Muscle of back (tissue), 11 donors: ENCODE measurements around the gene SGCD. TPM values are rescaled to one million over a fixed set of nuclear protein-coding genes. Genes with fewer than 3 reads are reported as not detected.
A peak's percentile ranks its signal among the peaks of the same experiment; 100 is the strongest.
"Not testable (repeated sequence)": the region's sequence is repeated elsewhere in the genome, so short reads cannot be mapped to it uniquely, and the experiment has no call there.

Experiments
- DNase-seq, 3 donors: peaks; one replicate each; pipeline versions ENCODE4 v3.0.0 to v3.0.0-alpha.2; 2013
- polyA plus RNA-seq, 10 donors: library from polyadenylated mRNA; unstranded; fragments of 120-200 nt; gene quantifications; one replicate each; pipeline ENCODE4 v1.2.1, GENCODE V29; 2013; ENCODE audit not compliant: insufficient read length in 10 of 10

The SGCD gene
- polyA plus RNA-seq, 10 donors: 77.3 to 113 (median 84.3) TPM

DNA sequence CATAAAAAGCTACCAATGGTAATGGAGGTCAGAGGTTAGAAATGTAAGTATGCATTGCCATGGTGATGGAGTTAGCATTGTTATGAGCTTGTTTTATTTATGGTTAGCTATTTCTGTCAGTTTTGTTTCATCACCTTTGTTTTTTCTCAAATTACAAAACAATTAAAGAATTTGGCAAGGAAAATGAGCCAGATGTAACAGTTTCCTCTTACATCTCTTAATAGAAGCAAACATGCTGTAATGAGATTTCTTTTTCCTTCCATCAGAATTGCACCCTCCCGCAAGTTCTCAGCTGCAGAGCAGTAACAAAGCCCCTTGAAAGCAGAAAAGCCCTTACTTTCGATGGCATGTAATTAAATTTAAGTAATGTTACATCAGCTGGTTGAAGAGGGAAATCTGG is 233.0 kb downstream of the SGCD start:
- peak in 1 of 3 donors; percentile 30 for DNase-seq

DNA sequence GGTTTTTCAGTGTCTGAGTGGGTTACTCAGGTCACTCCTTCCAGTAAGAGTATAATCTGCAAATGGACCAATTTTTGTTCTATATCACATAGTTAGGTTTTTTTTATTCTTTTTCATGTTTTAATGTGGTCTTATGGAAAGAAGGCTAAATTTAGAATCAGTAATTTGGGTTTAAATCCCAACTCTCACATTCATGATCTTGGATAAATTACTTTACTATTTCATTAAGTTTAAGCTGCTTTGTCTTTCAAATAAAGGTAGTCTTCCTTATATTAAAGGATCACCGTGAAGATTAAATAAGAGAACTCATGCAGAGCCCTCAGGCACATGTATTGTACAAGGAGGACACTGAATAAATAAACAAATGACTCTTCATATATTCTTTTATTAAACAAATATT is 234.7 kb downstream of the SGCD start:
- DNase-seq: no peak

DNA sequence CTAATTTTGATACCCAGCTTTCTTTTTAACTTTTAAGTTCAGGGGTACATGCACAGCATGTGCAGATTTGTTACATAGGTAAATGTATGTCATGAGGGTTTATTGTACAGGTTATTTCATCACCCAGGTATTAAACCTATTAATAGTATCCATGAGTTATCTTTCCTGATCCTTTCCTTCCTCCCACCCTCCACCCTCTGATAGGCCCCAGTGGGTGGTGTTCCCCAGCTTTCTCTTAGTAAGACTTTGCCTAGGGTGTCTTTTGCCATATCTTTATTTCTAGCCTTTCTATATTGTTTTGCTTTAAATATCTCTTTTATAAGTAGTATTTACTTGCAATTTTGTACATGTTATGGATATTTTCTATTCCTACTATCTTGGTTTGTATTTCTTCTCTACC is 243.7 kb downstream of the SGCD start:
- no peak for DNase-seq

DNA sequence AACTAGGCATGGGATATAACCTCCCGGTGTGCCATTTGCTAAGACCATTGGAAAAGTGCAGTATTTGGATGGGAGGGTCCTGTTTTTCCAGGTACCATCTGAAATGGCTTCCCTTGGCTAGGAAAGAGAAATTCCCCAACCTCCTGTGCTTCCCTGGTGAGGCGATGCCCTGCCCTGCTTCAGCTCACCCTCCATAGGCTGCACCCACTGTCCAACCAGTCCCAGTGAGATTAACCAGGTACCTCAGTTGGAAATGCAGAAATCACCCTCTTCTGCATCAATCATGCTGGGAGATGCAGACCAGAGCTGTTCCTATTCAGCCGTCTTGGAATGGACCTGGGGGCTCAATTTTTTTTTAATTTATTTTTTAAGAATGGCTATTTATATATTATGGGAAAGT is 254.8 kb downstream of the SGCD start:
- DNase-seq: no peak

DNA sequence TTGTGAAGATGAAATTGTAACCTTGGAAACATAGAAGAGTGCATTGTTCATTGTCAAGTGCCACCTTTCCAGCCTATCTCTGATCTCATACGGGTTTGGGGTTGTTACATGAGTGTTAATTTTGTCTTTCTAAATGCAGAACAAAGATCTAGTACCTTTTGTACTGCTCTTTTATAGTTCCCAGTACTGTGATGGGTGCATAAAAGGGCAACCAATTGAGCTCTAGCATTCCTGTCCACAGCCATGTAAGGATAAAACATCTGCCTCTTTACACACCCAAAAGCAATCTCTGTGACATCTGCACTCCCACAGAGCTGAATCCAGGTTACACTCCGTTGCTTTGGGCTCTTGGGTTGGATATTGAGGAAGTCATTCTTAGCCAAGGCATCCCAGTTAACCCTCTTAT is 255.2 kb downstream of the SGCD start:
- DNase-seq: no peak

DNA sequence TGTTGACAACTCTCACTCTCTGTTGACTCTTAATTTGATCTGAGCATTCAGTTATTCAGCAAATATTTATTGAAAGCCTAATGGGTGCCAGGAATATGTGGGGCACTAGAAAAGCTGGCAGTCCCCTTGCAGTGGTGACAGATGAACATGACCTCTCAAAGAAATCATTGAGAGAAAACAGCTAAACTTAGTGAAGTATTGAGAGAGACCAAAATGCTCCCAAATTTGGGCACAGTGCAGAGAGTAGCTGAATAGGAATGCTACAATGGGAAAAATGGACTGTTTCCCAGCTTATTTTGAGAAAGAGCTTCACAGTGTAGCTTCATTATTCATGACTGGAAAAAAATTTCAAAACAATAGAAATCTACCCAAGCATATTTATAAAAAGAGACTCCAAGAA is 257.9 kb downstream of the SGCD start:
- DNase-seq: peak in 2 of 3 donors; percentile 32 to 62

DNA sequence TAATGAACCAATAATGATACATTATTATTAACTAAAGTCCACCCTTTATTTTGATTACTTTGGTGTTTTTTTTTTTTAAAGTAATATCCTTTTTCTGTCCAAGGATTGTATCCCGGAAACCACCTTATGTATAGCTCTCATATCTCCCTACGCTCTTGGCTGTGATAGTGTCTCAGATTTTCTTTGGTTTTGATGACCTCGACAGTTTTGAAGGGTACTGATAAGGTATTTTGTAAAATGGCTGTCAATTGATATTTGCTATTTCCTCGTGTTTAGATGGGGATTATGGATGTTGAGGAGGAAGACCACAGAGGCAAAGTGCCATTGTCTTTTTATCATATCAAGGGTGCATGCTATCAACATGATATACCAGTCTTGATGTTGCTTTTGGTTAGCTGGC is 259.0 kb downstream of the SGCD start:
- no peak for DNase-seq

DNA sequence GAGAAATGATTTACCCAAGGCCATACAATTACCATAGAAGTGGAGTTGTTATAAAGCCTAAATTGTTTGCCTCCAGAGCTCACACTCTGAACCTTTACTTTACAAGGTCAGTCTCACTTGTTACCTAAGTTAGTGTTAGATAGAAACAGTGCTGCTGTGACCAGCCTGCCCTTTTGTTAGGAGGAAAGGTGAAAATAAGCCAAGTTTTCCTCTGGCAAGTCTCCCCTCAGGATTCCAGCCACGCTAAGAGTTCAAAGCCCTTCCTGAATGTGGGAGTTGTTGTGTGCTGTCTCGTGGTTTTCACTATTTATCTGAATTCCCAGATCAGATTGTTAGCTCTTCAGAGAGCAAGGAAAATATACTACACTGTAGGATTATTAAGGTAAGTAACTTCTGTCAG is 260.0 kb downstream of the SGCD start:
- no peak for DNase-seq

DNA sequence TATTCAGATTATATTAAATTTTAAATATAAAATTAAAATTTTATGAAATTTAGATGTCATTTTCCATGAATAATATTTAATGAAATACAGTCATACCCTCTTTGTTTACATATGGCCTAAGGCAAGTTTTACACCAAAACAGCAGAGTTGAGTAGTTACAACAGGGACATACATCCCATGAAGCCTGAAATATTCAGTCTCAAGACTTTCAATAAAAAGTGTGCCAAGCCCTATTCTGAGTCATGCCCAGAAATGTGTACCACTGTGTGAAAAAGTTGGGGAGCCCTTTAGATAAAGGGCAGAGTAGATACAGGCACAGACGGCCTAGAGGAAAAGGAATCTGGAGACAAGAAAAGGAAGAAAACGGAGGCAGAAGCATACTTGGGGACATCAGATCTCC is 261.3 kb downstream of the SGCD start:
- DNase-seq: no peak

DNA sequence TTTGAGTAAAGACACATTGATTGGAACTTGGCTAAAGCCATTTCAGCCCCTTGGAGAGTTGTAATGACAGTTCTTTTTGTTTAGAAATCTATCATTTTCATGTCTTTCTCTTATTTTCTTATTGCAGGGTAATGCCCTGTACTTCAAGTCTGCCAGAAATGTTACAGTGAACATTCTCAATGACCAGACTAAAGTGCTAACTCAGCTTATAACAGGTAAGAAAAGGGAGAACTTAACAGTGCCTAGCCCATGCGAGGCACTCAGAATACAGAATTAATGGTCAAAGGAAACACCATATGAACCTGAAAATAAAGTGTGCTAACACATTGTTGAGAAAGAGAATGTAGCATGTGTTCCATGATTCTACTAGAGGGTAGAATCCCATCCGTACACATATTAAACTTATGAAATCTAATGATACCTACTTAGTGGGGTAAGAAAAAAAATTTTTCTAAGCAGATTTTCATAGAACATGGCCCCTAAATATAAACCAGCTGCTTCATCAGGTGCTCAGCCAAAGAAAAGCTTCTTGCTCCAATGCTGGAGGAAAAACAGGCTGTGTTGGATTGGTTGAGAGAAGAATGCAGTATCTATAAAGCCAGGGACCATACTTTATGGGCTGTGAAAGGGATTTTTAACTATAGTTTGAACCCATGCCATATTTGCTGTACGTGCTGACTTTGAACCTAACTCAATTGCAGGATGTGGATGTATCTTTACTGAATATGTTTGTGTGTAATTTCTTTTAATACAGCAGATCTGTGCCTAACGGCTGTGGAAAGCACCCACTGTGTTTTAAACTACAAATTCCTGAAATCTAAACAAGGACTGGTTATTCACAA is 262.4 kb downstream of the SGCD start:
- peak; percentile 19 to 82 (median 40) for DNase-seq

DNA sequence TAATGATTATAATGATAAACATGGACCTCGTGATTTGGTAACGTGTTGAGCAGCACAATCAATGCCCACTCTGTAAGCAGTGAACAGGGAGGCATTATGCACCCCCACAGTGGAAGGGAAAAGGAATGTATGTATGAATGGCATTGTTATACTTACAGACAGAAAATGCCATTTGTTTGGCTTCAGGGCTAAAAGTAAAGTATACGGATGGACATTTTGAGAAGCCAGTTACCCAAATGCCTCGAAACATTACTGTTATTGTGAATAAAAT is 262.9 kb downstream of the SGCD start:
- no peak for DNase-seq

DNA sequence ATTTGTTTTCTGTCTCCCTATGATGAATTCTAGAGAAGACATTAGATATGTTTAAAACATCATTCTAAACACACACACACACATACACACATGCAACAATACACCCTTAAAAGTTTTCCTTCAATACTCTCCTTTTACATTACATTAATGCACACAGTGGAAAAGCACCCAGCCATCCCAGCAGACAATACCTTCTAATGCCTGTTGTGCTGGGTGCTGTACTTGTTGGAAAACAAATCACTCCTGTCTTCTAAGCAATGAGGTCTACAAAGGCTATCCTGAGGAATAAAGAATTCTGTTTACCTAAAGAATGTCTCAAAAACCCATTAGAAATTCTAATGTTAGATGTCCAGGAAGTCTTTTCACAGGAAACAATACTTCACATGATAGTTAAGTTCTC is 264.0 kb downstream of the SGCD start:
- no peak for DNase-seq

DNA sequence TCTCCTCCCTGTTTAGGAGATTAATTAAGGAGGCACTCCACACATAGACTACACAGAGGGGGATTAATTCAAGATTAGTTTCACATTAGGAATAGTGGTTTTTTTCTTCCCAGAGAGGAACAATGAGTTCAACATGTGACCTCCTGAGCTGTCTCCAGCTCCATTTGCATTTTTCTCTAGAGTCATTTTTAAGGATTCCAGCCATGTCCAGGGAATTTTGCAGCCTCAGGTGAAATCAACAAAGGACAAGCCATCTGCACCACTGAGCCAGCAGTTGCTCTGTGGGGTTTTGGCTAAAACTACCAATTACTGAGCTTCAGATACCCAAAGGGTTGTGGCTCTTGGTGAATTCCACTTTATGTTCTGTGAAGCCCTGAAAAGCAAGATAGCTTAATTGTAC is 264.7 kb downstream of the SGCD start:
- DNase-seq: no peak

DNA sequence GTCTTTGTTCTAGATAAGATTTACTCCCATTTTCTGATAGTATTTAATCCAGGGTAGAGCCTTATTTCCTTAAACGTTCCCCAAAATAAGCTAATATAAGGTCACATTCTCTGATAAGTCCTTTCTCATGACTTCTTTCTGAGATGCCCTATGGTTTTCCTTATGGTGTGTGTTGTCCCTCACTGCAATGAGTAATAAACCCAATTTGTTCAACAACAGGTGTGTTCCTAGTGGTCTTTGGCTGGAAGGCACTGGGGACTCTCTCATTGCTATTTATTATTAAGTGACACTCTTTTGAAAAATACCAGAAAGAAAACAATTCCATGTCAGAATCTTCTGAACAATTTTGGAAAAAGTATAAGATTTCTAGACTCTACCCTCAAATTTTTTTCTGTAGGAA is 266.6 kb downstream of the SGCD start:
- DNase-seq: no peak

DNA sequence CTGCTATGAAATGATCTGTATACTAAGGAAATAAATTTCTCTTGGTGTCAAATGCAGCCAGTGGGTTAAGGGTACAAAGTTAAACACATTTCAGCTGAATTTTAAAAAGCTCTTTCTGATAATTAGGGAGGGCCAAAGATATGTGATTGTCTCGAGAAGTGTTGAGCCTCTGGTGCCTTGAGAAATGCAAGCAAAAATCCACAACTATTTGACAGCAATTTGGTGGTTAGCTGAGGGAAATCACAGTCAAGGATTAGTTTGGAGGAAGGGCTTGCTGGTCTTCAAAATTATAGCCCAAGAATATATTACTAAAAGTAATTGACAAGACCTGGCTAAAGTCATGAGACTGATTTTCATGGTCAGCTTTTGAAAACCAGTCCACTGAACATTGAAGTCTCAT is 267.4 kb downstream of the SGCD start:
- DNase-seq: no peak

DNA sequence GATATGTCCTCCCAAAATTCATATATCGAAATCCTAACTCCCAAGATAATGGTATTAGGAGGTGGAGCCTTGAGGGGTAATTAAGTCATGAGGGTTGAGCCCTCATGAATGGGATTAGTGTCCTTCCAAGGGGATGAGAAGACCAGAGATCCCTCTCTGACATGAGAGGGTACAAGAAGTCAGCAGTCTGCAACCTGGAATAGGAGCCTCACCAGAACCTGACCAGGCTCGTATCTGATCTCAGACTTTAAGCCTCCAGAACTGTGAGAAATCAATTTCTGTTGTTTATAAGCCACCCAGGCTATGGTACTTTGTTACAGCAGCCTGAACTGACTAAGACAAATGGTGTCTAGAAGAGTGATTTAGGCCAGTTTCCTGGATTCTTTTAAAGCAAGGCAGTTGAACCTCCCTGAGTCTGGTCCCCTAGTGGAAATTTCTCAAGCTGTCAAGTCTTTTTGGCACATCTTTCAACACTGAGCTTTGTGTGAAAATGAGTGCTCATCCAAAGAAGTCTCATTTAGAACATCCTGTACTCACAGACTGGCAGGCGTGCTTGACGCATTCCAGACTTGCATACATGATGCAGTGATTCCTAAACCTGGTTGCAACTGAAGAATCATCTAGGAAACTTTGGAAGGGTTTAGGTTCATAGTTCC is 268.3 kb downstream of the SGCD start:
- DNase-seq: peak; percentile 25 to 72 (median 30)

DNA sequence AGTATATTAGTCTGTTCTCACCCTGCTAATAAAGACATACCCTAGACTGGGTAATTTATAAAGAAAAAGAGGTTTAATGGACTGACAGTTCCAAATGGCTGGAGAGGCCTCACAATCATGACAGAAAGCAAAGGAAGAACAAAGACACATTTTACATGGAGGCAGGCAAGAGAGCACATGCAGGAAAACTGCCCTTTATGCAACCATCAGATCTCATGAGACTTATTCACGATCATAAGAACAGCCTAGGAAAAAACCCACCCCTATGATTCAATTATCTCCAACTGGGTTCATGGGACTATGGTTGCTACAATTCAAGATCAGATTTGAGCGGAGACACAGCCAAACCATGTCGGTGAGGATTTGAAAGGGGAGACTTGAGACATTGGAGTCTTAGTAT is 270.3 kb downstream of the SGCD start:
- DNase-seq: no peak

DNA sequence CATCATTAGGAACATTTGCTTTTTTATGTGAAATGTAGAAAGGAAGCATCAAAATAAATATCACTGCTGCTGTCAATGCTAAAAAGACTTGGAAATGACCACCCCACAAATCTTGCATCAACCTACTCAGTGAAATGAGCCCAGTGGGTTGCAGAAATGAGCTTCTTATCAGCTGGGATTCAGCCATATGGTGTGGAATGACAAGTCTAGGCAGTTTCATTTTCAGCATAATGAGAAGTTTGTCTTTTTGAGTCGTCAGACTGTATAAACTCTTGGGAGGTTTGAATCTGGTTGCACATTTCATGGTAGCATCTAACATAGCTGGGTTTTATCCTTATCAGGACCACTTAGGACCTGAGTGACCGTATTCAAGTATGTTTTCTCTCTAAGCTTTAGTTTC is 272.0 kb downstream of the SGCD start:
- DNase-seq: no peak

DNA sequence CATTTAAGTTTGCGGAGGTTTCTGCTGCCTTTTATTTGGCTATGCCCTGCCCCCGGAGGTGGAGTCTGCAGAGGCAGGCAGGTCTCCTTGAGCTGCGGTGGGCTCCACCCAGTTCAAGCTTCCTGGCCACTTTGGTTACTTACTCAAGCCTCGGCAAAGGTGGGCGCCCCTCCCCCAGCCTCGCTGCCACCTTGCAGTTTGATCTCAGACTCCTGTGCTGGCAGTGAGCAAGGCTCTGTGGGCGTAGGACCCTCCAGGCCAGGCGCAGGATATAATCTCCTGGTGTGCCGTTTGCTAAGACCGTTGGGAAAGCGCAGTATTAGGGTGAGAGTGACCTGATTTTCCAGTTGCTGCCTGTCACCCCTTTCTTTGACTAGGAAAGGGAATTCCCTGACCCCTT is 283.6 kb downstream of the SGCD start:
- DNase-seq: not testable (repeated sequence)

DNA sequence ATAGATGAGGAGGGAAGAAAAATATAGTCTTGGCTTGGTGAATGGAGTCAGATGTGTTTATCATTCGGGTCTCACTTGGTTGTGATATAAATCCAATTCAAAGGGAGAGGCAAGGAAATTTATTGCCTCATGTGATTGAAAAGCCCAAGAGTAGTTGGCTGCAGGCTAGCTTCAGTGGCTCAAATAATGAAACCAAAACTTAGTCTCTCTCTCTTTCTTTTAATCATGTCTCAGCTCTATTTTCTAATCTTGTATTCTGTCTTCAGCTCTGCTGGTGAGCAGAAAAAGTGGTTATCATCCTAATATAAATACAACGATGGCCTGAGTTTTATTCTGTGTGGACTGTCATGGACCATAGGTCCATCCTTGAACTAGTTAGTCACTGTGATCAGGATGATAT is 288.9 kb downstream of the SGCD start:
- no peak for DNase-seq

DNA sequence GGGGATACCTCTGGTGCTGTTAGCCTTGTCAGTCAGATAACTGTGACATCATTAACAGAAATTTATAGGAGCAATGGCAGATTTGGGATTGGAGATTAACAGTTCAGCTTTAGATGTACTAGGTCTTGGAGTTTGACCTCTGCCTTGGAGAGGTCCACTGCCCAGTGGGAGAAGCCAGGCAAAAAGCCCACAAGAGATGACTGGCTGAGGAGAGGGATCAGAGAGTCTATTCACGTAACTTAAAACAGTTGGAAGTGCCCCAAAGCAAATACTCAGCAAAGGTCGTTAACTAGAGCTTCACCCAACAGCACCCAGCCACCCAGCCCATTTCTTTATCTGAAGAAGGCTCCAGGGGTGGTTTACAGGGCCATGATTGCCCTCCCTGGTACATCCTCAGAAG is 290.5 kb downstream of the SGCD start:
- no peak for DNase-seq

DNA sequence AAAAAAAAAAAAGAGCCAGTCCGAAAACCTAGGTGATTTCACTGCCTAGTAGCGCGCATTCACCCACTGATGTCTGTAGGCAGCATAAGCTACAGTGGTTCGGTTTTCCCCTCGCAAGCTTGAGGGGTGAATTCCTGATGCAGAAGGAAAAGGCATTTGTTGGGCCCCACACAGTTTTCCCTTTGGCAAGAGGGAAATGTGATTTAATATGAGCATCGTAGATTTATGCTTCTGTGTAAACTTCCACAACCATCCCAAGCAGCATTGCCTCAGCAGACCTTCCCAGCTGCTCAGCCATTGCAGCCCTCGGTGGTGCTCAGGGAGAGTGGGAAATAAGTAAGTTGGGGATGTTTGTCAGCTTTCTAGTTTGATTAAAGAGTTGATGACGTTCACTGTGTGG is 291.6 kb downstream of the SGCD start:
- DNase-seq: peak in 1 of 3 donors; percentile 63

DNA sequence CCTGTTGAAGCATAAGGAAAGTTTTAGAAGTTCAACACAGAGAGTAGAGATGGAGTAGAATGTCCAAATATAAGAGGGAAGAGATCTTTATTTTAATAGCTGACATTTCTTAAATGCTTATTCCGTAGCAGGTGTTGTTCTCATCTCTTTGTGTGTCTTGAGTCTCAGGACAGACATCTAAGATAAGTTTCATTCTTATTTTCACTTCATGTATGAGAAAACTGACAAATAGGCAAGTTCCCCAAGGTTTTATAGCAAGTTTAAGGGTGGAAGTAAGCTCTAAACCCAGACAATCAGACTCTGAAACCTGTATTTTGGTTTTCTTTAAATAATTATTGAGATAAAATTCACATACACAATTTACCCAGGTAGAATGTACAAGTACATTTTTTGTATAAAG is 294.8 kb downstream of the SGCD start:
- no peak for DNase-seq
